Hypothalamus (tissue), 51 donors: ENCODE results near the gene TALDO1.

Source experiments
- DNase-seq, 51 donors: peaks; one replicate each; lab custom pipeline; 2025; lab: John Stamatoyannopoulos, UW

Gene TALDO1

GRCh38 chr11:778976-779954 is 32.0 kb downstream of the TALDO1 start:
- DNase-seq = no peak

DNA sequence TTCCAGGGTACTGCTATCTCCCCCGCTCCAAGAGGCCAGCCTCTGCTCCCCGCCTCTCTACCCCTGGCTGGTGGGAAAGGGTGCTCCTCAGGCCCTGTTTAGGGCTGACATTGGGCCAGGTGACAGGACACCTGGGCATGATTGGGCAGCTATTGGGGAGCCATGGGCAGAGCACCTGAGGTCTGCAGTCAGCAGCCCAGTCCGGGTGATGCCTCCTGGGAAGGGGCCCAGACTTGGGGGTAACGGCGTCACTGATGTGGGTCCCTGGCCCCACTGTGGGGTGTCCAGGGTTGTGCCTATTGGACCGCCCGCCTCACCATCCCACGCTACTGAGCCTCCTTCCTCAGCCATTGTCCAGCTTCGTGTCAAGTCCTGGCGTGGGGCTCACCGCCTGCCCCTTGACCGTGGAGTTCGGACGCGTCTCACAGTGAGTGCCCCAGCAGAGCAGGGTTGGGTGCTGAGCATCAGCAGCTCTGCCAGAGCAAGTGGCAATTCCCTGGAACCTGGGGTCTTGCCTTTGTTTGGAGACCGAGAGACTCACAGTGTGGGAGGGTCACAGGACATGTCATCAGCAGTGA is 32.8 kb downstream of the TALDO1 start:
- no peak for DNase-seq

GRCh38 chr11:782264-783174 is 35.3 kb downstream of the TALDO1 start:
- no peak for DNase-seq

DNA sequence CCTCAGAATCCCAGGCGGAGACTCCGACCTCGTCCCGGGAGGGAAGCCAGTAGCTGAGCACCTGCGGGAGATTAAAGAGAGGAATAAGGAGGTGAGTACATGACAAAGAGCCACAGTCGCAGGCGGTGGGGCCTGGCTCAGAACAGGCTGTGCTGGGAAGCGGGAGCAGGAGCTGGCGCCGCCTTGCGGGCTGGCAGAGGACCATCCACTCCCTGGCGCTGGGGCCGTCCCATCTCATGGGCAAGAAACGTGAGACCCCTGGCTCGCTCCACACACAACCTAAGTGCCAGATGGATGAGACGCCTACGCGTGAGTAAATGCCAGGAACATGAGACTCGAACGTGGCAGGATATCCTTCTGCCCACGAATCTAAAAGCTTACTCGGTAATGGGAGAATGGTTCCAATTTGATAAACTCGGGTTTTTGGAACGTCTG is 36.3 kb downstream of the TALDO1 start:
- DNase-seq = peak in 41 of 51 donors; percentile 23 to 86 (median 67)

DNA sequence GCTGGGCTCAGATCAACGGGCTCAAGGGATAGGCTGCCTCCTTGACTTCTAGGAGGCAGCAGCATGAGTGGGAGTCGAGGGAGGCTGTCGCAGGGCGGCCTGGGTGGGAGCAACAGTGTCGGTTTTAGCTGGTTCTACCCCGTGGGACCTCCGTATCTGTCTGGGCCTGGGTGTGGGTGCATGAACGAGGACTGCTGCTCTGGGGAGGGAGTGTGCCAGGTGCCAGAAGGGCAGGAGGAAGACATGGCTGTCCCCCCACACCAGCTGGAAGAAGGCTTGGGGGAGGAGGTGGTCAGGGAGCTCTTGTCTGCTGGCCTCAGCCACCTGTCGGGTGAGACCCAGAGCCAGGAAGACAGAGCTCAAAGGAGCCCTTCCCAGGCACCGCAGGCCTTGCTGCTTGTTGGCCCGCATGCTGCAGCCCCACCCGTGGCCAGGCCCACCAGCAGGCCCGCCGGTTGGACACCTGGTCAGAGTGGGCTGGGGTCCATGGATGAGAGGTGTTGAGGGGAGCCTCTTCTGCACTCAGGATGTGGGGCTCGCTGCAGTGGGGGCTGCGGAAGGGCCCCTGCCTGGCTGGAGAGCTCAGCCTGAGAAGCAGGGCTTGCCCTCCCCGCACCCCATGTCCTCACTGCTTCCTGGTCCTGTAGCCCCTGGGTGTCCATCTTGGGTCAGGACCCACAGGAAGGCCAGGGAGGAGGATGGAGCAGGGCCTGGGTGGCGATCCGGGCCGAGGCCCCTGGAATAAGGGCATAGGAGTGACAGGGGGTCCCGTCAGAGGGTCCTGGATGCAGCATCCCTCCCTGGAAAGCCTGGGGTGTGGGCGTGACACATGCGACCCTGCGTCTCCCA is 39.2 kb downstream of the TALDO1 start:
- DNase-seq = no peak

DNA sequence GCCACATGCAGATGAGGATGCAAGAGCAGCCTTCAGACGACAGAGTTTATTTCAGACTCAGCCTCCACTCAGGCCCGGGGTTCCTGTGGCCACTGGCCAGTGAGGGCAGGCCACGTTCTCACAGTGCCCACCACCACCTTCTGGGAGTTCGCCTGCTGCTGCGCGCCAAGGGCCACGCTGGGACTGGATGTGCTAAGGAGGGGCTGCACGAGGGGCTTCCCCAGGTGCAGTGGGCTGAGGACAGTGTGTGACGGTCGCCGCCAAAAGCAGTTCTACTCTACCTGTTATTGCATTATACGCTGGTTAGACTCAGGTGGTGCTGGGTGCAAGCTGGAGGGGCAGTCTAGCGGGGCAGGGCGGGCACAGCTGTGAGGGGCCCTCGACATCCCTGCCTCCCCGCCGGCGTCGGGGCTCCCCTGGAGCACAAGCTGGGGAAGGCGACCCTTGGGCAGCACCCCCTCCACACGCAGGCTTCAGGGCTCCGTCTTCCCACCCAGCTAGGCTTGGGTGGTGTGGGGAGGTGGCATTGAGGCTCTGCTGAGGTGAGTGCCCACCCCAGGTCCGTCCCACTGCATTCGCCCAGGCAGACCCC is 39.9 kb downstream of the TALDO1 start:
- no peak for DNase-seq

DNA sequence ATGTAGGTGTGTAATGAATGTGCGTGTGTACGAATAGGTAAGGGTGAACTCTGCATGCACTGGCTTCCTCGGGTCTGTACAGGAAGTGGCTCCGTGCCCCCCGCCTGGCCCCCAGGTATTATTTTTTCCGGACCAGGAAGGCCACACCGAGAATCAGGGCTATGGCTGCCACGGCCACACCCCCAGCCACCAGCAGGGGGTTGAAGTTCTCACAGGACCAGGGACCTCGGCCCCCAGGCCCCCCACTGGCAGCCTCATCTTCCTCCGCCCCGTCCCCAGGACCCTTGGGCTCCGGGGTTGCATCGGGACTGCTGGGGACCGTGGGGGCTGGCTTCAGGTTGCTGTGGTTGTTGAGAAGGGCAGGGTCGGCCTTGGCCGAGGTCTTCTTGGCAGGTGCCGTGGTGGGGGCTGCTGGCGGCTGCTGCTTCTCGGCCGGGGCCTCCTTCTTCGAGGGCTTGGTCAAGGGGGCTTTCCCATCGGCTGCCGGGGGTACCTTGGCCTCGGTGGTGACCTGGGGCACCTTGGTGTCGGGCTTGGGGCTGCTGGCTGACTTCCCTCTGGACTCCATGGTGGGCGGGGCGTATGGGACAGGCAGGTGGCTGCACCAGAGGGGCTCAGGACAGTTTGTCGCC is 40.9 kb downstream of the TALDO1 start:
- DNase-seq = no peak

- DNase-seq = no peak
Observed at GRCh38 chr11:788953-789940, 42.0 kb downstream of the TALDO1 start.

DNA sequence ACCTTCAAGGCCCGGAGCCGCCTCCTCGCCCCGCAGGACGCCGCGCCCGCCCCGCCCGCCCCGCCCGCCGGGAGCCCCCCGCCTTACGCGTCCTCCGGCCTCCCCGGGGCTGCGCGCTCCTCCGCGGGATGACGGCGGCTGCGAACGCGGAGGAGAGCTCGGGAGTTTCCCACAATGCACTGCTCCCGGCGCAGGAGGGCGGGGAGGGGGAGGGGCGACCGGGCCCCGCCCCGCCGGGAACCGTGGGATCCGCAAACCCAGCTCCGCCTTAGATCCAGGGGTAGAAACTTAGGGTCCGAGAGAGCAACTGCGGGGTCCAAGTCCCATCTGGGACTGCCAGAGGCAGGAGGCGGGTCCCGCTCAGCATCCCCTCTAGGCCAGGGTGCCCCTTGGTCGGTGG is 42.7 kb downstream of the TALDO1 start, which contains the start of gene CEND1:
CEND1 (minus strand) TSS at position 148 of the 400 bp plus-strand sequence. CDS start 1,514 bp downstream, outside the sequence.
- DNase-seq = peak in 41 of 51 donors; percentile 25 to 82 (median 54)

- DNase-seq = no peak
Observed at GRCh38 chr11:790721-791564, 43.7 kb downstream of the TALDO1 start.

DNA sequence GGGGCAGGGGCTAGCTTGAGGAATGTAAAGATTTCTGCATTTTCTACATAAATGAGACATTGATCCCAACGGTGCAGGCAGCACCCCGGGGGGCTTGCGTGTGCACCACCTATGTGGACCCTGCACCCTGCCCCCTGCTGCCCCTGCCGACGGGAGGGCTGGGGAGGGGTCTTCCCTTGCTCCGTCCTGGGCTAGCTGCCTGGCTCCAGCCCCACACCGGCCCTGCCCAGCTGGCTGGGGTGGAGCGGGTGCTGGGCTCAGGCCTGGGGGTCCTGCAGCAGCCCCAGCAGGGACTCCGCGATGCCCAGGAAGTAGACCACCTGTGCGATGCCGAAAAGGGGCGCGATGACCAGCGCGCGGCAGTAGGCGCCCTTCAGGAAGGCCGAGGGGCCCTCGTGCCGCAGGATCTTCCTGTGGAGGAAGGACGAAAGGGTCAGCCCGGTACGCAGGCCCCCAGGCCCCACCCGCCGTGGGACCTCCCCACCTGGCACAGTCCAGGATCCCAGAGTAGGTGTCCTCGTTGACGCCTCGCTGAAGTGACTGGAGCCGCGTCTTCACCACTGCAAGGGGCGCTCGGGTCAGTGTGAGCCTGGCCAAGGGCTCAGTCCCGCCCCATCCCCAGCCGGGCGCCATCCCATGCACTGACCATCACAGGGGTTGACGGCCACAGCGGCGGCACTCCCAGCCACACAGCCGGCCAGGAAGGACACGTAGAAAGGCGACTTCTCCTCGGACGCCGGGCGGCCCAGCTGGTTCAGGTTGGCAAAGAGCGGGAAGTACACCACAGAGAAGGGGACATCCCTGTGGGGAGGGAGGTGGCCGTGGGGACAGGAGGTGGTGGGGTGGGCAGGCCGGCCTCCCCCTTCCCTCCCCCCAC is 44.6 kb downstream of the TALDO1 start:
- DNase-seq = no peak

DNA sequence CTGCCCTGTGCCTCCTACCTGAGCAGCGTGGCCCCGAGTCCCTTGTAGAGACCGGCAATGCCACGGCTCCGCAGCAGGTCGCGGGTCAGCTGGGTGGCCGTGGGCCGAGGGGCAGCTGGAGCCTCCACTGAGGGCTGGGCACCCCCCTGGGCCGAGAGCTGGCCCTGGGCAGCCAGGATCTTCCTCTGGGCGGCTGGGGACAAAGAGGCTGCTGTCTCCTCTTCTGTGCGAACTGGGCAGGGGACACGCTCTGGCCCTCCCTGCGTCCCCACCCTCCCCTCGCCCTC is 45.2 kb downstream of the TALDO1 start:
- DNase-seq = no peak

DNA sequence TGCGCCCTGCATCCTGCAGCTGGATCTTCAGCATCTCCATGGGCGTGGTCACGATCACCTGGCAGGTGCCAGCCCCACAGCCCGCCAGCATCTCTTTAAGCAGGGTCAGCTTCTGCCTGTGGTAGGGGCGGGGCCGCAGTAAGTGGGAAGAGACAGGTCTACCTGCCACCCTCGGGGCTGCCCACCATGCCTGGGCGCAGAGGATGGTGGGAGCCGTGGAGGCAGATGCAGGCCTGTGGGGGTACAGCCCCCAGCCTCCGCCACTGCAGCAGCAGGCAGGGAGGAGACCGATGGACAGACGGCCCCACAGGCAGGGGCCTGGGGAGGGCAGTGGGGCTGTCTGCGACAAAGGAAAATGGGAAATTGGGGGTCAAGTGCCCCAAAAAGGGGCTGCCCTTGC is 45.6 kb downstream of the TALDO1 start:
- DNase-seq = no peak

DNA sequence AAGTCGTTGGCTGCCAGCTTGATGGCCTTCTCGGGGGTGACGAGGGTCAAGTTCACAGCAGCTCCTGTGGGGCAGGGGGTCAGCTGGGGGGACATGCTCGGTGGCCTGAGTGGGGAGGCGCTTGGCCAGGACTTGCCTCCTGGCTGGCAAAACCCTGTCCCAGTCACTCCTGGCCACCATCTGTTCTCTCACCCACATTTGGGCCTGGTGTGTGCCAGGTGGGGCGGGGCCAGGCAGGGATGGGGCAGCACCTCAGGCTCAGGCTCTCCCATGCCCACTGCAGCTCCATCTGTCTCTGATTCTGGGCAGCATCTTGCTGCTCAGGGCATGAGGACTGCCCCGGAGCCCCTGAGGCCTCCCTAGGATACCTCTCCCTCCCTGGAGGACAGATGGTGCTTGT is 46.3 kb downstream of the TALDO1 start:
- no peak for DNase-seq

DNA sequence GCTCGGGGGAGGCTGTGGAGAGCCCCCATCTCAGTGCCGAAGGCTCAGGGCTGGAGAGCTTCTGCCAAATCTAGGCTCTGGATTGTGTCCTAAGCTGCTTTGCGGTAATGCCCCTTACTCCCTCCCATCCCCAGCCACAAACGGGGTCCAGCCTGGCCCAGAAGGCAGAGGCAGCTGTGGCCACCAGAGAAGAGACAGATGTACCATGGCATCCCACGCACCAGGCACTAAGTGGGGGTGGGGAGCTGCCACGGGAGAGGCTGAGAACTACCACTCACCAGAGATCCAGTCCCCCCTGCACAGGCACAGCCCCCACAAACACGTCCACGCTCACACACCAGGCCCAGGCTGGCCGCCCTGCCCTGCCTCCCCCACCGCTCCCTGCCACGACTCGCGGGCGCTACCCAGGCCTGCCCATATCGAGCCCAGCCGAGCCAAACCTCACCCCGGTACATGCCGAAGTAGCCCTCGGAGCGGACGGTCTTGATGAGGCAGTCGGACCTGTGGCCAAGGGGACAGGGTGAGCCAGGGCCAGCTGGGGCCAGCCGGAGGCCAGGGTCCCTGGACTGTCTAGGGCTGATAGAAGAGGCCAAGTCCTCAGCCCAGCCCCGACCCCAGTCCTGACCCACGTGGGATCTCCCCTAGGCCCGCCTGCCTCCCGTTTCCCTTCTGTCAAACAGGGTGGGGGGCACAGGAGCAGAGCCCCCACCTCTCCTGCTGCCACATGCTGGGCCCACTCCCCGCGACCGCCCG is 46.9 kb downstream of the TALDO1 start:
- DNase-seq = no peak
